NCI-H2107 treated with DMSO at 0.1 percent for 48 hours (cell line): ENCODE measurements around the gene SYNE4.
"Not testable (repeated sequence)": the region's sequence is repeated elsewhere in the genome, so short reads cannot be mapped to it uniquely, and the experiment has no call there.

Source experiments
- DNase-seq: peaks from one replicate; lab custom pipeline; 2025; ENCODE audit not compliant: unreplicated experiment; lab: John Stamatoyannopoulos, UW

SYNE4 gene

GRCh38 chr19:36008336-36008978 lies at the start of gene SYNE4:
Gene SYNE4 (minus strand): TSS chr19:36008813. CDS start chr19:36008681, 132 bp downstream.
- DNase-seq: peak; percentile 19

- peak; percentile 96 for DNase-seq
Observed at GRCh38 chr19:36054733-36055686, 46.4 kb upstream of the SYNE4 start, which contains the start of gene WDR62. Gene WDR62 (plus strand): TSS chr19:36054897. CDS start chr19:36054972, 75 bp downstream.

- peak; percentile 96 for DNase-seq
Observed at GRCh38 chr19:36054119-36054732, 45.6 kb upstream of the SYNE4 start, which contains the start of gene THAP8. Gene THAP8 (minus strand): TSS chr19:36054285. CDS start chr19:36054217, 68 bp downstream.

- peak; percentile 30 for DNase-seq
Observed at GRCh38 chr19:36051637-36052036, 43.0 kb upstream of the SYNE4 start.

- DNase-seq: no peak
Observed at GRCh38 chr19:36051236-36051635, 42.6 kb upstream of the SYNE4 start.

GRCh38 chr19:36049080-36049698 lies 40.6 kb upstream of the SYNE4 start:
- no peak for DNase-seq

- no peak for DNase-seq
Observed at GRCh38 chr19:36047835-36048234, 39.2 kb upstream of the SYNE4 start.

- no peak for DNase-seq
Observed at GRCh38 chr19:36046443-36047050, 37.9 kb upstream of the SYNE4 start.

GRCh38 chr19:36043952-36044351 lies 35.3 kb upstream of the SYNE4 start:
- no peak for DNase-seq

GRCh38 chr19:36041831-36042230 lies 33.2 kb upstream of the SYNE4 start:
- no peak for DNase-seq

GRCh38 chr19:36041092-36041491 lies 32.5 kb upstream of the SYNE4 start:
- not testable (repeated sequence) for DNase-seq

- DNase-seq: no peak
Observed at GRCh38 chr19:36040495-36040894, 31.9 kb upstream of the SYNE4 start.

GRCh38 chr19:36032251-36033104 lies 23.9 kb upstream of the SYNE4 start, which contains the start of gene CLIP3:
Gene CLIP3 (minus strand): TSS chr19:36032873. CDS start chr19:36032357, 516 bp downstream.
- peak; percentile 43 for DNase-seq

- no peak for DNase-seq
Observed at GRCh38 chr19:36031308-36031707, 22.7 kb upstream of the SYNE4 start.

GRCh38 chr19:36030264-36031148 lies 21.9 kb upstream of the SYNE4 start:
- DNase-seq: no peak

- no peak for DNase-seq
Observed at GRCh38 chr19:36028313-36029041, 19.9 kb upstream of the SYNE4 start.

GRCh38 chr19:36027696-36028095 lies 19.1 kb upstream of the SYNE4 start:
- no peak for DNase-seq
